ENCODE measurements around the gene ARID1B. TPM values are rescaled to one million over a fixed set of nuclear protein-coding genes. Genes with fewer than 3 reads are reported as not detected.

The ARID1B gene
- total RNA-seq, 1 experiment from 2014 or later, result 42.8 TPM

DNA sequence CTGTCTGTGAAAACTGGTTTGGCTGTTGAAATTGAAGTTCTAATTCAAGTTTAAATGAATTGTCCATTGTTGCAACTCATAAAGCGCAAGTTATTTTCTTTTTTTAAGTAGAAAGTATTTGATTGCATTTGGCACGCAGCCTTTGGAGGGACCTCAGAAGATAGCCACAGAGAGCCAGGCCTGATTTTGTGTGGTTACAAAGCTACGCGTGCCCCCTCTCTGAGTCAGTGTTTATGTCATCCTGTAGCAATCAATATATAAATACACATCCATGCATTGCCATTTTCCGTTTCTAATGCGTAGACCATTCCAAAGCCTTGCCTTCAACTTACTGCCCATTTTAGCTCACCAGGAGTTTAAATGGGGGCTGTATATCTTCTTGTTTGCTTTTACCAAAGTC lies 372.9 kb downstream of the ARID1B start:
- H3K27me3 ChIP-seq (ENCODE audit: insufficient read depth, low read depth), result no peaks in the 10 kb centered on the region
- ChIA-PET CTCF (no interaction called here), POLR2A (ENCODE audit: unreplicated experiment) (no interaction called here)
- H3K4me2 ChIP-seq, result no peak overlapping the region
- BruUV-seq (replicated peaks), result no TSS peak
- H3K79me2 ChIP-seq (ENCODE audit: low read depth), result no peaks in the 10 kb centered on the region
- 0 out of 2 replicates have a peak, but pooled peaks cover 3% of the 10 kb centered on the region for H3K36me3 ChIP-seq (ENCODE audit: low read depth)
- H3K9me3 ChIP-seq (ENCODE audit: insufficient read depth, low read depth), result no peaks in the 10 kb centered on the region
- TF ChIP-seq EZH2 (IDR thresholded peaks at IDR 0.05; ENCODE audit: low read depth), result no peak
- TF ChIP-seq, protein P1, sequence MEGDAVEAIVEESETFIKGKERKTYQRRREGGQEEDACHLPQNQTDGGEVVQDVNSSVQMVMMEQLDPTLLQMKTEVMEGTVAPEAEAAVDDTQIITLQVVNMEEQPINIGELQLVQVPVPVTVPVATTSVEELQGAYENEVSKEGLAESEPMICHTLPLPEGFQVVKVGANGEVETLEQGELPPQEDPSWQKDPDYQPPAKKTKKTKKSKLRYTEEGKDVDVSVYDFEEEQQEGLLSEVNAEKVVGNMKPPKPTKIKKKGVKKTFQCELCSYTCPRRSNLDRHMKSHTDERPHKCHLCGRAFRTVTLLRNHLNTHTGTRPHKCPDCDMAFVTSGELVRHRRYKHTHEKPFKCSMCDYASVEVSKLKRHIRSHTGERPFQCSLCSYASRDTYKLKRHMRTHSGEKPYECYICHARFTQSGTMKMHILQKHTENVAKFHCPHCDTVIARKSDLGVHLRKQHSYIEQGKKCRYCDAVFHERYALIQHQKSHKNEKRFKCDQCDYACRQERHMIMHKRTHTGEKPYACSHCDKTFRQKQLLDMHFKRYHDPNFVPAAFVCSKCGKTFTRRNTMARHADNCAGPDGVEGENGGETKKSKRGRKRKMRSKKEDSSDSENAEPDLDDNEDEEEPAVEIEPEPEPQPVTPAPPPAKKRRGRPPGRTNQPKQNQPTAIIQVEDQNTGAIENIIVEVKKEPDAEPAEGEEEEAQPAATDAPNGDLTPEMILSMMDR (conservative IDR thresholded peaks at IDR 0.05), result no peak
- intact Hi-C loops (cut with micrococcal nuclease; ENCODE audit: unreplicated experiment), result no loop called here
- no peaks in the 10 kb centered on the region for H3K4me1 ChIP-seq (replicated peaks; ENCODE audit: insufficient read depth)
- no peaks in the 10 kb centered on the region; the same call in 1 of the 2 replicates for H4K20me1 ChIP-seq (ENCODE audit: insufficient read depth)
- no peak for DNase-seq
- no peak overlapping the region for H2AFZ ChIP-seq
- no peak overlapping the region for H3K4me3 ChIP-seq
- no peak overlapping the region for H3K27ac ChIP-seq
- no peaks in the 10 kb centered on the region for H3F3A ChIP-seq (ENCODE audit: insufficient read depth, low read depth)
- H3K9me2 ChIP-seq (ENCODE audit: insufficient read depth), result no peaks in the 10 kb centered on the region

DNA sequence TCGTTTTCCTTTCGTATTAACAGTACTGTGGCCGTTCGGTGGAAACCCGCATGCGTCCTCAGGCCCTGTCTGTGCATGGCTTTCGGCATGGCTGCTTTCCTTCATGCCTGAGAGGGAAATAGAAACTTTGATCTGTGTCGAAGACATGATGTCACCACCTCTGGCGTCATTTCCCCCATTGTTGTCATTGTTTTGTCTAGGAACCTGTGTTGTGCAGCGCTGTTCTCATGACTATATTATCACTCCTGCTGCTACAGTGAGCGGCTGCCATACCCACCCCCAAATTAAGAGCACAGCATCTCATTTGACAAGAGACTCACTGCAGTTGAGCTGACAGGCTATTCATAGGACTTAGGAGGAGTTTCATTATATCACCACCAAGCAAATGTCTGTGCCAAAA lies 373.9 kb downstream of the ARID1B start:
- 0 out of 2 replicates have a peak, but pooled peaks cover 3% of the 10 kb centered on the region for H3K36me3 ChIP-seq (ENCODE audit: low read depth)
- H3K27ac ChIP-seq, result no peak overlapping the region
- H3K9me3 ChIP-seq (ENCODE audit: insufficient read depth, low read depth), result no peaks in the 10 kb centered on the region
- H3K4me2 ChIP-seq, result no peak overlapping the region
- no TSS peak for BruUV-seq (replicated peaks)
- no peaks in the 10 kb centered on the region for H3K4me1 ChIP-seq (replicated peaks; ENCODE audit: insufficient read depth)
- no peaks in the 10 kb centered on the region for H3K79me2 ChIP-seq (ENCODE audit: low read depth)
- CTCF ChIA-PET, result no interaction called here
- intact Hi-C loops (cut with micrococcal nuclease; ENCODE audit: unreplicated experiment), result no loop called here
- H4K20me1 ChIP-seq (ENCODE audit: insufficient read depth), result no peaks in the 10 kb centered on the region; the same call in 1 of the 2 replicates
- TF ChIP-seq EZH2 (IDR thresholded peaks at IDR 0.05; ENCODE audit: low read depth), result no peak
- TF ChIP-seq, protein P1 (conservative IDR thresholded peaks at IDR 0.05), result no peak
- H3K4me3 ChIP-seq, result no peak overlapping the region
- H3K27me3 ChIP-seq (ENCODE audit: insufficient read depth, low read depth), result no peaks in the 10 kb centered on the region
- POLR2A ChIA-PET (ENCODE audit: unreplicated experiment), result no interaction called here
- H2AFZ ChIP-seq, result no peak overlapping the region
- DNase-seq, result no peak
- H3K9me2 ChIP-seq (ENCODE audit: insufficient read depth), result no peaks in the 10 kb centered on the region
- no peaks in the 10 kb centered on the region for H3F3A ChIP-seq (ENCODE audit: insufficient read depth, low read depth)

DNA sequence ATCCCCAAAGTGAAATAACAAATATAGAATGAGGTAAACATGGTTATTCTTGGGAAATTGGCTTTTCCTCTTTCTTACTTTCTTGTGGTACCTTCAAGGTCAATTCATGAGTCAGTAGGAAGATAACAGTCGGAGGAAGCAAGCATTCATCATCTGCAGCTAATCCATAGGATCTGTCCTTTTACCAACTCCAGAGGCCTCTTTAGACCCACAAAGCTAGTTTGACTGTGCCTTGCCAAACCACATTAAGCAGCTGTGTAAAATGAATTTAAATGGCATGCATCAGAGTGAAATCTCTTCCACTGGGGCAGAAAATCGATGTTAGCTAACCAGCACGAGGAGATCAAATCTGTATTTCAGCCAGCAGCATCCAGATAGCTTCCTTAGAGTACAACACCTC lies 374.8 kb downstream of the ARID1B start:
- Histone ChIP-seq H3K9me2 (ENCODE audit: insufficient read depth) (no peaks in the 10 kb centered on the region), H3K79me2 (ENCODE audit: low read depth) (no peaks in the 10 kb centered on the region), H3K27ac (no peak overlapping the region), H2AFZ (no peak overlapping the region), H3K9me3 (ENCODE audit: insufficient read depth, low read depth) (no peaks in the 10 kb centered on the region), H3K27me3 (ENCODE audit: insufficient read depth, low read depth) (no peaks in the 10 kb centered on the region), H3K4me1 (replicated peaks; ENCODE audit: insufficient read depth) (no peaks in the 10 kb centered on the region), H3K4me3 (no peak overlapping the region), H3K36me3 (ENCODE audit: low read depth) (0 out of 2 replicates have a peak, but pooled peaks cover 3% of the 10 kb centered on the region), H3K4me2 (no peak overlapping the region), H3F3A (ENCODE audit: insufficient read depth, low read depth) (no peaks in the 10 kb centered on the region), H4K20me1 (ENCODE audit: insufficient read depth) (no peaks in the 10 kb centered on the region)
- no peak for DNase-seq
- POLR2A ChIA-PET (ENCODE audit: unreplicated experiment), result no interaction called here
- no TSS peak for BruUV-seq (replicated peaks)
- CTCF ChIA-PET, result no interaction called here
- TF ChIP-seq, protein P1 (conservative IDR thresholded peaks at IDR 0.05), result no peak
- TF ChIP-seq EZH2 (IDR thresholded peaks at IDR 0.05; ENCODE audit: low read depth), result no peak
- intact Hi-C loops (cut with micrococcal nuclease; ENCODE audit: unreplicated experiment), result no loop called here

Measured in PC-9 (cell line).